ENCODE data around the gene RNF144A.

DNA sequence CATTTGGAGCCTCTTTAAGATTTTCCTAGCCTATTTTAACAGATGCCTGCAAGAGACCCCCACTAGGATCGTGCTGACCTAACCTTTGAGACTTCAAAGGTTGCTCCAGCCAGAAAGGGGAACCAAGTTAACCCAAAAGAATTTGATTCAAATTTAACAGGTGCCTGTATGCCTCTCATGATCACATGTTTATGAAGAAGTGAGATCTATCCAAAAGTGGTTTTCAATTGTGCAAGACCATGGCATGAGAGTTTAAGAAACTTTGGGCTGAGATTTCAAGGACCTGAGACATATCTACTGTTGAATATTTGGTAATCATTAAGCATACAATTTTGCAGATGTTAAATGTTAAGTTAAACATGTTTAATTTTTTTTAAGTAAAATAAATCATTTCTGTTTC is 40.9 kb upstream of the RNF144A start:
- TF ChIP-seq POLR2AphosphoS5 (IDR thresholded peaks at IDR 0.05; ENCODE audit: low read depth) (no peak), JUNB (IDR thresholded peaks at IDR 0.05; ENCODE audit: unreplicated experiment) (no peak), CREB1 (CRISPR knock-in tag; IDR thresholded peaks at IDR 0.05; ENCODE audit: low read depth) (no peak), EZH2 (IDR thresholded peaks at IDR 0.05; ENCODE audit: low read depth, unreplicated experiment) (no peak)
- TF ChIP-seq, protein P1, sequence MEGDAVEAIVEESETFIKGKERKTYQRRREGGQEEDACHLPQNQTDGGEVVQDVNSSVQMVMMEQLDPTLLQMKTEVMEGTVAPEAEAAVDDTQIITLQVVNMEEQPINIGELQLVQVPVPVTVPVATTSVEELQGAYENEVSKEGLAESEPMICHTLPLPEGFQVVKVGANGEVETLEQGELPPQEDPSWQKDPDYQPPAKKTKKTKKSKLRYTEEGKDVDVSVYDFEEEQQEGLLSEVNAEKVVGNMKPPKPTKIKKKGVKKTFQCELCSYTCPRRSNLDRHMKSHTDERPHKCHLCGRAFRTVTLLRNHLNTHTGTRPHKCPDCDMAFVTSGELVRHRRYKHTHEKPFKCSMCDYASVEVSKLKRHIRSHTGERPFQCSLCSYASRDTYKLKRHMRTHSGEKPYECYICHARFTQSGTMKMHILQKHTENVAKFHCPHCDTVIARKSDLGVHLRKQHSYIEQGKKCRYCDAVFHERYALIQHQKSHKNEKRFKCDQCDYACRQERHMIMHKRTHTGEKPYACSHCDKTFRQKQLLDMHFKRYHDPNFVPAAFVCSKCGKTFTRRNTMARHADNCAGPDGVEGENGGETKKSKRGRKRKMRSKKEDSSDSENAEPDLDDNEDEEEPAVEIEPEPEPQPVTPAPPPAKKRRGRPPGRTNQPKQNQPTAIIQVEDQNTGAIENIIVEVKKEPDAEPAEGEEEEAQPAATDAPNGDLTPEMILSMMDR (conservative IDR thresholded peaks at IDR 0.05; ENCODE audit: low read depth in 2 of 2) = no peak
- TF ChIP-seq, protein P2, sequence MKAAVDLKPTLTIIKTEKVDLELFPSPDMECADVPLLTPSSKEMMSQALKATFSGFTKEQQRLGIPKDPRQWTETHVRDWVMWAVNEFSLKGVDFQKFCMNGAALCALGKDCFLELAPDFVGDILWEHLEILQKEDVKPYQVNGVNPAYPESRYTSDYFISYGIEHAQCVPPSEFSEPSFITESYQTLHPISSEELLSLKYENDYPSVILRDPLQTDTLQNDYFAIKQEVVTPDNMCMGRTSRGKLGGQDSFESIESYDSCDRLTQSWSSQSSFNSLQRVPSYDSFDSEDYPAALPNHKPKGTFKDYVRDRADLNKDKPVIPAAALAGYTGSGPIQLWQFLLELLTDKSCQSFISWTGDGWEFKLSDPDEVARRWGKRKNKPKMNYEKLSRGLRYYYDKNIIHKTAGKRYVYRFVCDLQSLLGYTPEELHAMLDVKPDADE (IDR thresholded peaks at IDR 0.05) = no peak
